Ureter (tissue), 1 donor: ENCODE measurements around the gene RNU1-3. TPM values are rescaled to one million over a fixed set of nuclear protein-coding genes. Genes with fewer than 3 reads are reported as not detected.
"Not testable (repeated sequence)": the region's sequence is repeated elsewhere in the genome, so short reads cannot be mapped to it uniquely, and the experiment has no call there.

Experiments used
- DNase-seq: peaks from one replicate; pipeline ENCODE4 v3.0.0-alpha.2; 2020; ENCODE audit warnings: low spot score
- total RNA-seq: library from RNA; stranded (reverse); gene quantifications from one replicate; pipeline ENCODE4 v1.2.4, GENCODE V29; 2023
- donor health status: DM: yes; HTN: yes; CAD: no.

The RNU1-3 gene
- 1,626 TPM for total RNA-seq

DNA sequence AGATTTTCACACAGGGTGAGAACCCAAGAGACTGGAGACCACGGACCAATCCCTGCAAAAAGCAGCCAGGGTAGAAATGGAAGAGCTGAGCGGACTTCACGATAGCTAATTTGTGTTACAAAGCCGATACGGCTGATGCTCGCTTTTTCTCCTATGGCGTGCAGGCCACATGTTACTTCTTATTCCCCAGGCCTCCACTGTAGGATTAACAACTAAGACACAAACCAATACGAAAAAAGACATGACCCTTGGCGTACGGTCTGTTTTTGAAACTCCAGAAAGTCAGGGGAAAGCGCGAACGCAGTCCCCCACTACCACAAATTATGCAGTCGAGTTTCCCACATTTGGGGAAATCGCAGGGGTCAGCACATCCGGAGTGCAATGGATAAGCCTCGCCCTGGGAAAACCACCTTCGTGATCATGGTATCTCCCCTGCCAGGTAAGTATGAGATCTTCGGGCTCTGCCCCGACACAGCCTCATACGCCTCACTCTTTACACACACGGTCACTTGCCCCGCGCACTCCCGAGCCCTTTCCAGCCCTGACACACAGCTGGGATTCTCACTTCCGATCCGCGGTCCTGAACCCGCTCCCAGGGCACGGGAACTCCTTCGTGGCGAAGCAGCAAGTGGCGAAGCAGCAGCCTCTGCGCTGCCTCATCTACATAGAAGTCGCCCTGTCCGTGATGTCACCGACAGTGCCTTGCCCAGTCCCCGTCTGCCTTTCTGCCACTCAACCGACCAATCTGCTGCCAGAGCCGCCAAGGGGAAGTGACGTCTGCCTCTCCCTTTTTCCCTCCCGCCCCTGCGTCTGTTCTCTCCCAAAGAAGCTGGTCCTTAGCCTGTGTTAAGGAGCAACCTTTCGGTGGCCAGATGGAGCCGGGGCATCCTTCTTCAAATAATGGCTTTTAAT lies at the start of gene RNU1-3:
RNU1-3 (minus strand) TSS at position 447 of the 912 bp plus-strand sequence.
- not testable (repeated sequence) for DNase-seq

GRCh38 chr1:16713480-16713879 lies 46.7 kb upstream of the RNU1-3 start:
- DNase-seq: not testable (repeated sequence)

DNA sequence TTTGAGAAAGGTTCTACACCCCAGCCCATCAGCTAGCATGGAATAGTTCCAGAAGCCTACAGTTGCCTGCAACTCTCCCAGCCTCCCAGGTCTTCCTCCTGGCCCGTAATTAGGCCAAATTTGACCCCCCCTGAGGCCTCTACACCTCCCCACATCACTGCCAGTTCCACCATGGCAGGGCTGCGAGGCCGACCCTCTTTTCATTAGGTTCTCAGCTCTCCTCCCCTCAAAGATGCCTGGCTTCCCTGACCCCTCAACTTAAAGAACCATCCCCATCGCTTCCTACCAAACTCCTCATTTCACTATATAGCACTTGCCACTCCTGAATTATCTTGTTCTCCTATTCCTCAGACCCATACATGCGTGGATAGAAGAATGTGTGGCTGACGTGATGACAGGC lies 46.2 kb upstream of the RNU1-3 start:
- DNase-seq: not testable (repeated sequence)

DNA sequence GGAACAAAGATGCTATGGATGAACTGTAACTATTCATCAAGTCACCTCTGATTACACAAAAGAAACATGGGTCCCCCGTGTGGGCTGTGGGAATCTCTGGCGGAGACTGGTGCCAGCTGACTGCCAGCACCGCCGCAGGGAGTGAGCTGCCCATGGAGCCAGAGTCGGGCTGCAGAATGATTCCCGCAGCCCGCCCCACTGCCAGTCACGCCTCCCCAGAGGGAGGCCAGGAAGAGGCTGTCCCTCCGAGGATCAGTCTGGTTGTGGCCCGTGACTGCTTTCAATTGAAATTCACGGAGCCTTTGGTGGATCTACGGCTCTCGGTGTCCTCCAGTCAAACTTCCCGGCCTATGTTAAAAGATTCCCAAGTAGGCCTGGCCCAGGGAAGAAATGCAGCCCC lies 45.8 kb upstream of the RNU1-3 start:
- DNase-seq: not testable (repeated sequence)

- DNase-seq: not testable (repeated sequence)
Observed at GRCh38 chr1:16712131-16712530, 45.4 kb upstream of the RNU1-3 start.

DNA sequence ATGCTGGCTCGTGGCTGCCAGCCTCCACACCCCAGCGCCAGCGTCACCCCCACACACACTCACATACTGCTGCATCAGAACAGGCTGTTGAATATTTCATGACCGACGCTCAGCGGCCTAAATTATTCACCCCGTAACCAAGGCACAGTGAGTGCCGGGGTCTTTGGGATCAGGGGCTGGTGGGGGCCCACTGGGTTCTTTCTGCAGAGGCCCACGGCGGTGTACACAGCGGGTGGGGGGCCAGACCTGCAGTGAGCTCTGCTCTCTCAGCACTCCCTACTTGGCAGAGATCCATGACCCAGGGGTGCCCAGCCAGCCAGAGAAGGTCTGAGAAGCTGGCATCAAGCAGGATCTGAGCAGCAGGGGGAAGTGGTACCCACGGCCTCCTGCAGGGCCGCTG lies 43.9 kb upstream of the RNU1-3 start:
- DNase-seq: not testable (repeated sequence)

- DNase-seq: not testable (repeated sequence)
Observed at GRCh38 chr1:16709659-16710087, 42.9 kb upstream of the RNU1-3 start.

GRCh38 chr1:16708704-16709103 lies 42.0 kb upstream of the RNU1-3 start:
- not testable (repeated sequence) for DNase-seq

DNA sequence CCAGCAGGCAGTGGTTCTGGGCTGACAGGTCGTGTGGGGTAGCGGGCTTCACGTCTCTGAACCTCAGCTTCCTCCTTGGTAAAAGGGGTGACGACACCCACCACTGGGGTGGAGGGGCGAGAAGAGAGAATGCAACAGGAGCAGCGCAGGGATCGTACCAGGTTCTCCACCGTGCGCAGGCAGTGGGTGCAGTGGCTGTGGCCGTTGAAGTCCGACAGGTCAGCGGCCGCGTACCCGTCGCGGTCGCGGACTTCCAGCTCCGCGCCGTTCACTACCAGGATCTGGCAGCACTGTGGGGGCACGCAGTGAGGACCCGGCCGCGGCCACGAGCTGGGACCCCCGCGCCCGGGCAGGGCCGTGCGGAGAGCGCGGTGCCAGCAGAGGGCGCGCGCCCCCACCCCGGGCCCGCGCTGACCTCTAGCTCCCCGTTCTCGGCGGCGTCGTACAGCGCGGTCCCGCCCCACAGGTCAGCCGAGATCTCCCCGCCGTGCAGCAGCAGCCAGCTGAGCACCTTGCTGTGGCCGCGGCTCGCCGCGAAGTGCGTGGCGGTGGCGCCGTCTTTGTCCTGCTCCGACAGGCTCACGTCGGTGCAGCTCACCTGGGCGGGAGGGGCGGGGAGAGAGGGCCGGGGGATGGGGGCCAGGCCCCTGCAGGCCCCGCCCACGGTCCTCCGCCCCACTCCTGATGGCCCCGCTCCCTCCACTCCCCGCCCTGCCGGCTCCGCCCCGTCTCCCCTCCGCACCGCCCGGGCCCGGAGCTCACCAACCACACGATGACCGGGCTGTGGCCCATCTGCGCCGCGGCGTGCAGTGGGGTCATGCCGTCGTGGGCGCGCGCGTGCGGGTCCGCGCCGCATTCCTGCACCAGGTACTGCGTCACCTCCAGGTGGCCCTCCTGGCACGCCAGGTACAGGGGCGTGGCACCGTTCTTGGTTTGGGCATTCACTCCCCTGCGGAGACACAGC lies 40.7 kb upstream of the RNU1-3 start:
- not testable (repeated sequence) for DNase-seq

- DNase-seq: not testable (repeated sequence)
Observed at GRCh38 chr1:16706302-16706701, 39.6 kb upstream of the RNU1-3 start.

DNA sequence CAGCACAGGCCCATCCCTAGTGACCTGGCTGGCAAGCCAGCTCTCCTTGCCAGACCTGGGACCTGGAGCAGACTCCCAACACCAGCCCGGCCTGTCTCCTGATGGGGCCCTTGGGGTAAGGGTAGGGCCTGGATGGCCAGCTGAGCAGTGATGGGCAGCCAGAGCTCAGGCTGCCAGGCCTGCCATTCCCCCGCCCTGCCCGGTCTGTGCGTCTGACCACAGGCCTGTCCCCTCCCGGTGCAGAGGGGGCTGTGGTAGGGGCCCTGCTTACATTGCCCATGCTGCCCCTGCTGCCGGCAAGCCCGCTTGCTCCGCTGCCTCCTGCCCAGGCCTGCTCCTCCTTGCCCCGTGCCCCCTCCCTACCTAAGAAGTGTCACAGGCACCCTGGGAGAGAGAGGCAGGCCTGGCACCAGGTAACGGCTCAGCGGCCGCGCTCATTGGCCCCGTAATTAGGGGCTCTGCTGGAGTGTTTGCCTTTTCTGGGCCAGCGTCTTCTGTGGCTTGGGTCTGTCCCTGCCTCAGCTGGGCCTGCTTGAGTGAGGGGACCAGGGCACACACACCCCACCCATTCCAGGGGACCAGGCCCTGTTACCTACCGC lies 37.9 kb upstream of the RNU1-3 start:
- DNase-seq: not testable (repeated sequence)

GRCh38 chr1:16704076-16704475 lies 37.3 kb upstream of the RNU1-3 start:
- DNase-seq: peak; percentile 43

DNA sequence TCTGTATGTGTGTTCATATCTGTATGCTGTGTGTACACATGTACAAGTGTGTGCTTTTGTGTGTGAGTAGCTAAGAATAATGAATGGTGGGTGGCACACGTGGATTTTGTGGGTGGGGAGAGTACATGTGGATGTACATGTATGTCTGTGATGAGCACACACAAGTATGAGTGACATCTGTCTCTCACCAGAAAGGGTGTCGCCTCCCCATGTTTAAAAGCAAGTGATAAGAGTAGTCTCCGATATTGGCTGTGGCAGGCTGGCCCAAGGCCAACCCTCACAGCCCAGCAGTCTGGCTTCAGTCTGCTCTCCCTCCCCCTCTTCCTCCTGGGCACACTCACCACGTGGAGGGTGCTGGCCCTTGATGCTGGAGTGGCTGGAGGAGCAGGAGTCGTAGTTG lies 36.9 kb upstream of the RNU1-3 start:
- not testable (repeated sequence) for DNase-seq

GRCh38 chr1:16703141-16703540 lies 36.4 kb upstream of the RNU1-3 start:
- DNase-seq: not testable (repeated sequence)

GRCh38 chr1:16702280-16702679 lies 35.5 kb upstream of the RNU1-3 start:
- not testable (repeated sequence) for DNase-seq

- DNase-seq: not testable (repeated sequence)
Observed at GRCh38 chr1:16701189-16701588, 34.4 kb upstream of the RNU1-3 start.

- DNase-seq: not testable (repeated sequence)
Observed at GRCh38 chr1:16700138-16700895, 33.6 kb upstream of the RNU1-3 start.

DNA sequence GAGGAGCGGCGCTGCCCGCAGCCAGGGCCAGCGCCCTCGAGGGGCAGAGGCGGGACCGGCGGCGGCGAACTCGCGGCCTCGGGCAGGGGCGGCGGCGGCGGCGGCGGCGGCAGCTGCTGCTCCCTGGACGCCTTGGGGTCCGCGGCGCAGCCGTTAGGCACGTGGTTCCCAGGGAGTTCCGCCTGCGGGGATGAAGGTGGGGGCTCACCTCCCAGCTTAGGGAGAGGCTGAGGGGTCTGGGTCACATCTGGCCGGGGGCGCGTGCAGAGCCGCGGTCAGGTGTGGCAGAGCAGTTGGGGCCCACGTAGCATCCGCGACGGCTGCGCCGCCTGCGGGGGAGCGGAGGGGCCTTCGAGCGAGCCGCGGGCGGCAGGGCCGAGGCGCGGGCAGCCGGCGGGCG lies 32.7 kb upstream of the RNU1-3 start:
- not testable (repeated sequence) for DNase-seq

DNA sequence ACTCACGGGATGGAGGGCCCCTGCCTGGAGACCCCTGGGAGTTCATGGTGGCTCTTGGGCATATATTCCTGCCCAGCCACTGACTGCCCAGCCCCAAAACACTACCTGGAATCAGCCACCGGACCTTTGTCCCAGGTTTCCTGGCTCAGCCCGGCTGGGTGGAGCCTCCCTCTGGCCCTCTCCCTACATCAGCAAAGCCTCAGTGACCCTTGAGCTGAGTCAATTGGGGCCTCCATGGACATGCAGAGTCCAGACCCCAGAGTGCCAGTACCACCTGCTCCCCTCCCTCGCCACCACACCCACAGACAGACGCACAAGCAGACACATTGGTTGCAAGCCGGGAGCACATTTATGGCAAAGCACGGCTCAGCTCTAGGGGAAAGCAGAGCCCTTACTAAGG lies 30.4 kb upstream of the RNU1-3 start:
- DNase-seq: not testable (repeated sequence)

DNA sequence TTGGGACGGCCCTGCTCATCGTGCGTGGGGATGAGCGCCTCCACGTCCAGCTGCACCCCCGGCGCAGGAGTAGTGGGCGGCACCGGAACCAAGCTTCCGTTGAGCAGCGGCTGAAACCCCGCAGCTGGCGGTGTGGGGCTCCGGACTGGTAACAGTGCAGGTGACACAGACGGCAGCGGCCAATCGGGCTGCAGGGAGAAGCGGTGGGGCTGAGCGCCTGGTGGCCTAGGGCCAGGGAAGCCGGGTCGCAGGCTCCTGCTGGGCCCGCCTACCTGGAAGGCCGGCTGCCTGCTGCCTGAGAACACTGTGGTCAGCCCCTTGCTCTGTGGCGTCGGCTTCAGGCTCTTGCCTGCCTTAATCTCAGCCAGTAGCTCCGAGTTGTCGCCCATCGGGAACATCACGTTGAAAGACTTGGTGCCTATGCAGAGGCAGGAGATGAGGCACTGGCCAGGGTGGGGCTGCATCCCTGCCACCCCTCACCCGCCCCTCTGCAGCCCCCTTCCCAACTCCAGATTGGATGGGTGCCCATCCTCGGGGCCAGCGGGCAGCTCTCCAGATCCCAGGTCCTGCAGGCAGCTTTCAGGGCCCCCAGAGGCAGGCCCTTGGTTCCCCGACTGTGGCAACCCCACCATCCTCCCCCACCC lies 29.9 kb upstream of the RNU1-3 start:
- not testable (repeated sequence) for DNase-seq
